Trophoblast cell (in vitro differentiated cells and primary cell): ENCODE data around the gene SMIM21.

Experiments
- DNase-seq, 2 donors: peaks; one replicate each; pipeline ENCODE4 v3.0.0-alpha.2; 2016
- H2AFZ ChIP-seq: 2 replicates; pipeline ENCODE4 v1.6.1; 2013; ENCODE audit warnings: low read length, moderate library complexity, mild to moderate bottlenecking; ENCODE audit not compliant: insufficient read depth, poor library complexity
- H2AK5ac ChIP-seq: 2 replicates; pipeline ENCODE4 v1.6.1; 2013; ENCODE audit warnings: mild to moderate bottlenecking, low read length
- H2BK120ac ChIP-seq: 2 replicates; pipeline ENCODE4 v1.6.1; 2013; ENCODE audit warnings: low read length, mild to moderate bottlenecking, moderate library complexity; ENCODE audit not compliant: insufficient read depth, poor library complexity
- H2BK12ac ChIP-seq: 2 replicates; pipeline ENCODE4 v1.6.1; 2013; ENCODE audit warnings: mild to moderate bottlenecking, low read length, moderate library complexity
- H2BK5ac ChIP-seq: 2 replicates; pipeline ENCODE4 v1.6.1; 2013; ENCODE audit warnings: low read length, low read depth, moderate library complexity, mild to moderate bottlenecking; ENCODE audit not compliant: poor library complexity
- H3K14ac ChIP-seq: 2 replicates; pipeline ENCODE4 v1.6.1; 2013; ENCODE audit warnings: mild to moderate bottlenecking, low read length
- H3K18ac ChIP-seq: 2 replicates; pipeline ENCODE4 v1.6.1; 2013; ENCODE audit warnings: mild to moderate bottlenecking, low read length
- H3K23ac ChIP-seq: 2 replicates; pipeline ENCODE4 v1.6.1; 2013; ENCODE audit warnings: low read length
- H3K27ac ChIP-seq: 2 replicates; pipeline ENCODE4 v1.5.1; 2013; ENCODE audit warnings: low read depth, mild to moderate bottlenecking, inconsistent platforms, low read length, moderate library complexity
- H3K27me3 ChIP-seq: 2 replicates; pipeline ENCODE4 v1.6.1; 2013; ENCODE audit warnings: inconsistent platforms, mild to moderate bottlenecking, low read length, moderate library complexity; ENCODE audit not compliant: insufficient read depth
- H3K36me3 ChIP-seq, 2 experiments: 1 replicate in 1 of 2; 2 replicates in 1 of 2; pipeline ENCODE4 v1.6.1; 2013; ENCODE audit warnings: low read length in 2 of 2, mild to moderate bottlenecking in 2 of 2, moderate library complexity in 1 of 2; ENCODE audit not compliant: insufficient read depth in 2 of 2, control insufficient read depth in 1 of 2
- H3K4ac ChIP-seq: 2 replicates; pipeline ENCODE4 v1.6.1; 2013; ENCODE audit warnings: low read depth, mild to moderate bottlenecking, low read length, moderate library complexity
- H3K4me1 ChIP-seq, 2 experiments: 1 replicate in 1 of 2; 2 replicates in 1 of 2; pipeline ENCODE4 v1.6.1; 2013; ENCODE audit warnings: low read length in 2 of 2, mild to moderate bottlenecking in 2 of 2, moderate library complexity in 1 of 2; ENCODE audit not compliant: insufficient read depth in 2 of 2, control insufficient read depth in 1 of 2
- H3K4me2 ChIP-seq: 2 replicates; pipeline ENCODE4 v1.6.1; 2013; ENCODE audit warnings: inconsistent platforms, mild to moderate bottlenecking, low read length, moderate library complexity
- H3K4me3 ChIP-seq: 2 replicates; pipeline ENCODE4 v1.5.1; 2013; ENCODE audit warnings: mild to moderate bottlenecking, low read depth, low read length, inconsistent platforms
- H3K79me1 ChIP-seq: one replicate; pipeline ENCODE4 v1.6.1; 2013; ENCODE audit warnings: low read length
- H3K79me2 ChIP-seq: 2 replicates; pipeline ENCODE4 v1.6.1; 2013; ENCODE audit warnings: low read length, mild to moderate bottlenecking; ENCODE audit not compliant: control insufficient read depth, insufficient read depth, poor library complexity
- H3K9ac ChIP-seq: 2 replicates; pipeline ENCODE4 v1.6.1; 2013; ENCODE audit warnings: mild to moderate bottlenecking, low read length
- H3K9me3 ChIP-seq: 2 replicates; pipeline ENCODE4 v1.6.1; 2013; ENCODE audit warnings: low read depth, mild to moderate bottlenecking, control low read depth, inconsistent platforms, low read length; ENCODE audit not compliant: insufficient read depth
- H4K12ac ChIP-seq: 2 replicates; pipeline ENCODE4 v1.6.1; 2013; ENCODE audit warnings: low read depth, mild to moderate bottlenecking, low read length, moderate library complexity
- H4K8ac ChIP-seq: 2 replicates; pipeline ENCODE4 v1.6.1; 2013; ENCODE audit warnings: low read depth, mild to moderate bottlenecking, low read length, moderate library complexity
- H4K91ac ChIP-seq: one replicate; pipeline ENCODE4 v1.6.1; 2013; ENCODE audit warnings: low read depth, mild to moderate bottlenecking, low read length, moderate library complexity
- WGBS: extraction: QIAGEN DNeasy Blood & Tissue Kit; methylation state at CpG from one replicate; pipeline ENCODE4 v1.1.7; 2013; ENCODE audit warnings: missing lambda C conversion rate; ENCODE audit not compliant: insufficient read length, insufficient coverage; ENCODE audit errors: extremely low coverage; 5-methylcytosine and 5-hydroxymethylcytosine counted together

The SMIM21 gene

GRCh38 chr18:75472906-75473305, 45.4 kb upstream of the SMIM21 start:
- Histone ChIP-seq H2BK120ac (no peak overlapping the region), H2AK5ac (no peak overlapping the region), H2AFZ (no peak overlapping the region), H2BK12ac (no peak overlapping the region), H3K4me3 (no peak overlapping the region), H3K79me2 (no peaks in the 10 kb centered on the region), H4K8ac (no peak overlapping the region), H3K27ac (no peak overlapping the region), H3K18ac (no peak overlapping the region), H3K4ac (no peak overlapping the region), H3K36me3 (no peaks in the 10 kb centered on the region), H3K27me3 (no peaks in the 10 kb centered on the region), H3K23ac (no peak overlapping the region), H4K91ac (no peak overlapping the region), H4K12ac (no peak overlapping the region), H3K14ac (no peak overlapping the region), H2BK5ac (no peak overlapping the region), H3K9me3 (no peaks in the 10 kb centered on the region), H3K4me1 (no peaks in the 10 kb centered on the region), H3K79me1 (no peaks in the 10 kb centered on the region), H3K4me2 (no peak overlapping the region), H3K9ac (no peak overlapping the region)
- no peak for DNase-seq
- no CpG with 5 or more reads among the region's 5 CpGs for WGBS

- no peak overlapping the region for H2AK5ac ChIP-seq
- no peak overlapping the region for H2AFZ ChIP-seq
- no peaks in the 10 kb centered on the region for H3K9me3 ChIP-seq
- H3K18ac ChIP-seq, result no peak overlapping the region
- H3K4me3 ChIP-seq, result no peak overlapping the region
- no peaks in the 10 kb centered on the region for H3K4me1 ChIP-seq
- no peak overlapping the region for H3K4me2 ChIP-seq
- no peaks in the 10 kb centered on the region for H3K36me3 ChIP-seq
- DNase-seq, result no peak
- no peak overlapping the region for H4K8ac ChIP-seq
- H3K79me1 ChIP-seq, result no peaks in the 10 kb centered on the region
- no peak overlapping the region for H3K4ac ChIP-seq
- H2BK12ac ChIP-seq, result no peak overlapping the region
- H3K23ac ChIP-seq, result no peak overlapping the region
- no peaks in the 10 kb centered on the region for H3K79me2 ChIP-seq
- no peak overlapping the region for H3K9ac ChIP-seq
- H3K27ac ChIP-seq, result no peak overlapping the region
- no peaks in the 10 kb centered on the region for H3K27me3 ChIP-seq
- H4K91ac ChIP-seq, result no peak overlapping the region
- no peak overlapping the region for H2BK120ac ChIP-seq
- no peak overlapping the region for H3K14ac ChIP-seq
- no CpG with 5 or more reads among the region's 7 CpGs for WGBS
- no peak overlapping the region for H4K12ac ChIP-seq
- no peak overlapping the region for H2BK5ac ChIP-seq
Observed at GRCh38 chr18:75472396-75472795, 44.9 kb upstream of the SMIM21 start.

- no CpG with 5 or more reads among the region's 9 CpGs for WGBS
Observed at GRCh38 chr18:75471850-75472249, 44.3 kb upstream of the SMIM21 start.

GRCh38 chr18:75467851-75468250, 40.3 kb upstream of the SMIM21 start:
- Histone ChIP-seq H2BK120ac (no peak overlapping the region), H3K4me3 (no peak overlapping the region), H3K14ac (no peak overlapping the region), H3K23ac (no peak overlapping the region), H3K9me3 (no peaks in the 10 kb centered on the region), H2BK5ac (no peak overlapping the region), H4K12ac (no peak overlapping the region), H3K36me3 (no peaks in the 10 kb centered on the region), H2AK5ac (no peak overlapping the region), H4K8ac (no peak overlapping the region), H3K79me2 (no peaks in the 10 kb centered on the region), H3K4me2 (no peak overlapping the region), H3K27ac (no peak overlapping the region), H3K79me1 (no peaks in the 10 kb centered on the region), H4K91ac (no peak overlapping the region), H3K27me3 (no peaks in the 10 kb centered on the region), H2AFZ (no peak overlapping the region), H2BK12ac (no peak overlapping the region), H3K4ac (no peak overlapping the region), H3K4me1 (no peaks in the 10 kb centered on the region), H3K18ac (no peak overlapping the region), H3K9ac (no peak overlapping the region)
- WGBS, result no CpG with 5 or more reads among the region's 5 CpGs
- no peak for DNase-seq

More at GRCh38 chr18:75471850-75472249, 44.3 kb upstream of the SMIM21 start:
- no peaks in the 10 kb centered on the region for H3K27me3 ChIP-seq
- no peak for DNase-seq
- H3K14ac ChIP-seq, result no peak overlapping the region
- no peaks in the 10 kb centered on the region for H3K79me2 ChIP-seq
- no peak overlapping the region for H3K23ac ChIP-seq
- no peak overlapping the region for H2BK5ac ChIP-seq
- H4K12ac ChIP-seq, result no peak overlapping the region
- H3K9ac ChIP-seq, result no peak overlapping the region
- no peak overlapping the region for H2AK5ac ChIP-seq
- no peak overlapping the region for H2BK120ac ChIP-seq
- H3K27ac ChIP-seq, result no peak overlapping the region
- H2BK12ac ChIP-seq, result no peak overlapping the region
- no peak overlapping the region for H3K4ac ChIP-seq
- H3K4me3 ChIP-seq, result no peak overlapping the region
- H4K8ac ChIP-seq, result no peak overlapping the region
- H3K18ac ChIP-seq, result no peak overlapping the region
- H3K4me1 ChIP-seq, result no peaks in the 10 kb centered on the region
- H4K91ac ChIP-seq, result no peak overlapping the region
- H3K36me3 ChIP-seq, result no peaks in the 10 kb centered on the region
- no peaks in the 10 kb centered on the region for H3K79me1 ChIP-seq
- H3K4me2 ChIP-seq, result no peak overlapping the region
- H2AFZ ChIP-seq, result no peak overlapping the region
- H3K9me3 ChIP-seq, result no peaks in the 10 kb centered on the region
